GM12878 (cell line): ENCODE results near the gene HSPB7.

Experiments used
- EZH2 ChIP-seq: IDR thresholded peaks from 2 replicates; pipeline ENCODE4 v1.6.1; 2012; ENCODE audit warnings: low read depth, mild to moderate bottlenecking, control low read depth, inconsistent platforms, low read length, borderline replicate concordance; ENCODE audit not compliant: control insufficient read depth
- POLR2AphosphoS5 ChIP-seq: IDR thresholded peaks from 2 replicates; pipeline ENCODE4 v1.6.1; 2011; ENCODE audit warnings: mild to moderate bottlenecking, low read length, inconsistent platforms
- POU2F2 ChIP-seq: IDR thresholded peaks from 3 replicates; pipeline ENCODE4 v1.6.1; 2011; ENCODE audit warnings: low read depth, mild to moderate bottlenecking, low read length, borderline replicate concordance
- TF ChIP-seq, protein P1 (sequence below), 3 experiments: IDR thresholded peaks in 2 of 3; conservative IDR thresholded peaks in 1 of 3; 2 replicates each; pipeline ENCODE4 v1.5.1; 2011; ENCODE audit warnings: low read depth in 3 of 3, low read length in 3 of 3, mild to moderate bottlenecking in 3 of 3, control low read depth in 2 of 3, moderate library complexity in 2 of 3, inconsistent platforms in 1 of 3, mixed read lengths in 1 of 3; ENCODE audit not compliant: control insufficient read depth in 2 of 3, insufficient read depth in 1 of 3; ENCODE audit errors: extremely low read depth in 1 of 3
- TF ChIP-seq, protein P2 (sequence below): IDR thresholded peaks from 2 replicates; pipeline ENCODE4 v1.6.1; 2011; ENCODE audit warnings: mild to moderate bottlenecking, low read depth, low read length, moderate library complexity; ENCODE audit not compliant: insufficient replicate concordance

DNA sequence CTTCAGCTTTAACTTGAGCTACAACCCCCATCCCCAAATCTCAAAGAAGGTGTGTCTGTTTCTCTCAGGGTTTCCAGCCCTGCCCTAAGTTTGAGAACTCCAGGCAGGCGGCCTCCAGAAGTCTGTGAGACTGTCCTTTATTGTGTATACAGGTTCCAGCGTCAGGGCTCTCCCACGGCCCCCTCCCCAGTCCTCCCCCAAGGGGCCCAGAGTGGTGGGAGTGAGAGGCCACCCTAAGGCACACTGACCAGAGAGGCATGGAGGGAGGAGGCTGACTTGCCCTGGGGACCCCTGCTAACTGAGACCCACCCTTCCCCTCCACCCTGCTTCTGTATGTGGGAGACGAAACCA lies 4.0 kb downstream of the HSPB7 start:
- TF ChIP-seq, protein P1, sequence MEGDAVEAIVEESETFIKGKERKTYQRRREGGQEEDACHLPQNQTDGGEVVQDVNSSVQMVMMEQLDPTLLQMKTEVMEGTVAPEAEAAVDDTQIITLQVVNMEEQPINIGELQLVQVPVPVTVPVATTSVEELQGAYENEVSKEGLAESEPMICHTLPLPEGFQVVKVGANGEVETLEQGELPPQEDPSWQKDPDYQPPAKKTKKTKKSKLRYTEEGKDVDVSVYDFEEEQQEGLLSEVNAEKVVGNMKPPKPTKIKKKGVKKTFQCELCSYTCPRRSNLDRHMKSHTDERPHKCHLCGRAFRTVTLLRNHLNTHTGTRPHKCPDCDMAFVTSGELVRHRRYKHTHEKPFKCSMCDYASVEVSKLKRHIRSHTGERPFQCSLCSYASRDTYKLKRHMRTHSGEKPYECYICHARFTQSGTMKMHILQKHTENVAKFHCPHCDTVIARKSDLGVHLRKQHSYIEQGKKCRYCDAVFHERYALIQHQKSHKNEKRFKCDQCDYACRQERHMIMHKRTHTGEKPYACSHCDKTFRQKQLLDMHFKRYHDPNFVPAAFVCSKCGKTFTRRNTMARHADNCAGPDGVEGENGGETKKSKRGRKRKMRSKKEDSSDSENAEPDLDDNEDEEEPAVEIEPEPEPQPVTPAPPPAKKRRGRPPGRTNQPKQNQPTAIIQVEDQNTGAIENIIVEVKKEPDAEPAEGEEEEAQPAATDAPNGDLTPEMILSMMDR (IDR thresholded peaks at IDR 0.05 in 2 of 3, conservative IDR thresholded peaks at IDR 0.05 in 1 of 3; ENCODE audit: control insufficient read depth in 2 of 3, extremely low read depth in 1 of 3, insufficient read depth in 1 of 3, low read depth in 3 of 3, low read length in 3 of 3), result no peak
- TF ChIP-seq EZH2 (no peak), POU2F2 (no peak), POLR2AphosphoS5 (no peak)
- TF ChIP-seq, protein P2, sequence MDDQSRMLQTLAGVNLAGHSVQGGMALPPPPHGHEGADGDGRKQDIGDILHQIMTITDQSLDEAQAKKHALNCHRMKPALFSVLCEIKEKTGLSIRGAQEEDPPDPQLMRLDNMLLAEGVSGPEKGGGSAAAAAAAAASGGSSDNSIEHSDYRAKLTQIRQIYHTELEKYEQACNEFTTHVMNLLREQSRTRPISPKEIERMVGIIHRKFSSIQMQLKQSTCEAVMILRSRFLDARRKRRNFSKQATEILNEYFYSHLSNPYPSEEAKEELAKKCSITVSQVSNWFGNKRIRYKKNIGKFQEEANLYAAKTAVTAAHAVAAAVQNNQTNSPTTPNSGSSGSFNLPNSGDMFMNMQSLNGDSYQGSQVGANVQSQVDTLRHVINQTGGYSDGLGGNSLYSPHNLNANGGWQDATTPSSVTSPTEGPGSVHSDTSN, result no peak
